GM03348 (cell line): ENCODE data around the gene IMP4.
"Not testable (repeated sequence)": the region's sequence is repeated elsewhere in the genome, so short reads cannot be mapped to it uniquely, and the experiment has no call there.

Experiments used
- DNase-seq: peaks from one replicate; pipeline ENCODE4 v3.0.0; 2012; ENCODE audit warnings: low spot score

The IMP4 gene, protein sequence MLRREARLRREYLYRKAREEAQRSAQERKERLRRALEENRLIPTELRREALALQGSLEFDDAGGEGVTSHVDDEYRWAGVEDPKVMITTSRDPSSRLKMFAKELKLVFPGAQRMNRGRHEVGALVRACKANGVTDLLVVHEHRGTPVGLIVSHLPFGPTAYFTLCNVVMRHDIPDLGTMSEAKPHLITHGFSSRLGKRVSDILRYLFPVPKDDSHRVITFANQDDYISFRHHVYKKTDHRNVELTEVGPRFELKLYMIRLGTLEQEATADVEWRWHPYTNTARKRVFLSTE

DNA sequence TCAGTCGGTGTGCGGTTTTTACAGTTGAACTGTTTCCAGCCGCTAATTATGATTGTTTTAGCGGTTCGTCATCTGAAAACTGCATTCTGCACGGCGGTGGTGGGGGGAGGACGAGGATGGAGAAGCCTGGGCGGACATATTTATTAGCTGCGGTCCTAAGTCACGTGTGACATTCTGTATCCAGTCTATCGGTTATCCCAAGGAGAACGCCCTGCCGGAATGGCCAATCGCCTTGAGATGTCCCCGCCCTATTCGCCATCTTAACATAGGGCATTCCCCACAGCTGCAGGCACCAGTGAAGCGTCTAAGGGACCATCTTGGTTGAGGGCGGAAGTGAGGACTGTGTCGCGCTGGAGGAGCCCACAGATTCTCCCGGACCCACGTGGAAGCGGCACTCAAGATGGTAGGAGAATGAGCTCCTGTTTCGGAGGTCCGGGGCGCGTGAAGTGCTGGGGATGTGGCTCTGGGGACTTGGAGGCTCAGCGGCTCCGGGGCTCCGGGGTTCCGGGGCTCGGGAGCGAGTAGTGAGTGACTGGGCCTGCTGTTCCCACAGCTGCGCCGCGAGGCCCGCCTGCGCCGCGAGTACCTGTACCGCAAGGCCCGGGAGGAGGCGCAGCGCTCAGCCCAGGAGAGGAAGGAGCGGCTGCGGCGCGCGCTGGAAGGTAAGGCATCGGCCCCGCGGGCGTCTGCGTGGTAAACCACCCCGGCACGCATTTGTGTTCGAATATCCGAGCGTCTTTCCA is at the start of gene IMP4:
Gene IMP4 (plus strand): TSS at position 365 of the 743 bp plus-strand sequence. CDS start 36 bp downstream, at position 401.
- peak; percentile 95 for DNase-seq

DNA sequence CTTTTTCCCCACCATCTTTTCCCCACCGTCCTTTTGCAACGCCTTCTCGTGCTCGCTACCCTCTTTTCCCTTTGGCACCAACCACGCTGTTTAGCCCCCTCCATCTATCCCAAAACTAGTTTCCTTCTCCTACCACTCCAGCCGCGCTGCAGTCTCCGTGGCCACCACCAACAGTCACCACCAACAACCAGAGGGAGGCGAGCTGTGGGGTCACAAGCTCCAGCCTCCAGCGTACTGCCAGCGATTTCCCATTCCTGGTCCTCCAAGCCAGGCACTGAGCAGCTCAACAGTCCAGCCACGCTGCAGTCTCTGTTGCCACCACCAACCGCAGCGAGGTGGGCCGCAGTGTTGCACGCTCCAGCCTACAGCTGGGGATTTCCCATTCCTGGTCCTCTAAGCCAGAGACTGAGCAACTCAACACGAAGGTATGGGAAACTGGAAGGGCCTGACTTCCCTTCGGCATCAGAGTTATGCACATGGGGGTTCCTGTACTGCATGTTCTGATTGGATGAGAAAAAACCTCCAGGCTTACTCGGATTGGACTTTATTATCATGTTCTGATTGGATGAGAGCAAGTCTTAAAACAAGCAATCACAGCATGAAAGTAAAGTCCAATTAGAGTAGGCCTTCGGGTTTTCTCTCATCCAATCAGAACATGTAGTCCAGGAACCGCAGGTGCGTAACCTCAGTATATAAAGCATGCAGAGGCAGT is 42.3 kb upstream of the IMP4 start:
- DNase-seq, result no peak

DNA sequence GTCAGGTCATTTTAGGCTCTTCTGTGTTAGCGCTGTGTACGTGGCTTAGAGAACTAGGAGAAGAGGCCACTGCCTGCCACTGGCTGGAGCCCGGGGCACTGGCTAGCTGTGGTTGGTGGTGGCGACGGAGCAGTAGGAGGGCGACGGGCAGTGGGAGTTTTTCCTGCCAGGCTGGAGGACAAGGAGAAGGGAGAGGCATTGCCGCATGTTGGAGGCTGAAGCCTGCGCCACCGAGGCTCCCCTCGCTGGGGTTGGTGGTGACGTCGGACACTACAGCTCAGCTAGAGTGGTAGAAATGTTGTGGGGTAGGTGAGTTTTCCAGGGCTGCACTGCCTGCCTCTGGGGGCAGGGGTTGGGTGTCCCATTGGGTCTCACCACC is 41.7 kb upstream of the IMP4 start:
- no peak for DNase-seq

- no peak for DNase-seq
Observed at GRCh38 chr2:130302164-130302886, 40.4 kb upstream of the IMP4 start.

GRCh38 chr2:130303169-130303568 is 39.5 kb upstream of the IMP4 start:
- DNase-seq, result no peak

DNA sequence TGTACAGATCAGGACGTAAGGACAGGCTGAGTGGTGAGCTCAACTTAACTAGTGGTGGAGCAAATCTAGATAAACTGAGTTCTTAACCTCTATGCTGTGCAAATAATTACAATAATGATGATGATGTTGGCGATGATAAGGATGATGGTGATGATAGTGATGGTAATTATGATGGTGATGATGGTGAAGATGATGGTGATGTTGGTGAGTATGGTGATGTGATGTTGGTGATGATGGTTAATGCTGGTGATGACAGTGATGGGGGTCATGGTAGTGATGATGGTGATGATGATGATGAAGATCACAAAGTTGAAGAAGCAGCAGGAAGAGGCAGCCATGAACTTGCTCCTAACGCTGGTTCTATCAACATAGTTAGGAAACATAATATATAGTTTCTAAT is 38.0 kb upstream of the IMP4 start:
- no peak for DNase-seq

GRCh38 chr2:130307850-130308249 is 34.8 kb upstream of the IMP4 start:
- DNase-seq, result no peak

DNA sequence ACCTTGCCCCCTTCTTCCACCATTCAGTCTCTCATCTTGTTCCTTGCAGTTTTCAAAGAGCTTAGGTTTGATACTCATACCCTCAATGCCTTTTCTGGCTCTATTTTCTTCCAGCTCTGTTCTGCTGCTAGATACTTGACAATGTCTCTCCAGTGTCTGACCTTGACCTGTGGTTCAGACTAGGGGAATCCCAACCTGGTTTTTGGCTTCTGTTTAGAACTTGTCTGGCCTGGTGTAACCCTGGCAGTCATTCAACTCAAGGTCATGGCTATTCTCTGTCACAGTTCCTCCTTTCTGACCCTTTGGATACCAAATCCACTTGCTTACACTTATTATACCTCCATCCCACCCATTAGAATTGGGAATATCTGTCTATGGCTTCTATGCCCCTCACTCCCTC is 31.8 kb upstream of the IMP4 start:
- no peak for DNase-seq

- DNase-seq, result no peak
Observed at GRCh38 chr2:130313812-130314334, 28.8 kb upstream of the IMP4 start.

- DNase-seq, result no peak
Observed at GRCh38 chr2:130314377-130314776, 28.3 kb upstream of the IMP4 start.

GRCh38 chr2:130316596-130316995 is 26.1 kb upstream of the IMP4 start:
- DNase-seq, result no peak

DNA sequence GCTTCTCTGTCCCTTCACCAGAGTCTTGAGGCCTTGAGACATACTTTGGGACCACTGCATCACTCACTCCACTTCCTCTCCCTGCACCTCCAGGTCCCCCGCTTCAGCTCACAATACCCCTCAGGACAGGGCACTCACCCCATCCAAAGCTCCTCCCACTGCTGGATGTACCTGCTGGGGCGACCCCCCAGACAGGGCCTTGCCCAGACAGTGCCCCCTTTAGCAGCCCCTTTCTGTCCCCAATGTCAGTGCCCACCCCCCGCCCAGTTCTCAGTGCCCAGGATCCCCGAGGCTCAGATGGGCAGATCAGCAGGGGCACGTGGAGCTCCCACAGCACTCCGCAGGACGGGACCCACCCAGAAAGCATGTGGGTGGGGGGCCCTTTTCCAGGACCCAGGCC is 23.8 kb upstream of the IMP4 start:
- DNase-seq, result no peak

DNA sequence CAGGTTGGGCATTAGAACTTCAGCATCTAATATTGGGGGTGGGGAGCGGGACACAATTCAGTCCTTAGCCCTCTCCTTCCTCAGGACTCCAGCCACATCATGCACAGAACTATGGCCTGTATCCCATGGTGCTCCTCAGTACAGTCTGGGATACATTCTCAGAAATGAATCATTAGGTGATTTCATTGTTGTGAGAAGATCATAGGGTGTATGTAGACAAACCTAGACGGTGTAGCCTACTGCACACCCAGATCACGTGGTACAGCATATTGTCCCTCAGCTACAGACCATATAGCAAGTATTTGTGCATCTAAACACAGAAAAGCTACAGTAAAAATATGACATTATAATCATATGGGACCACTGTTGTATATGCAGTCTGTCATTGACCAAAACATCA is 23.2 kb upstream of the IMP4 start:
- DNase-seq, result no peak

- DNase-seq, result no peak
Observed at GRCh38 chr2:130327703-130328527, 14.8 kb upstream of the IMP4 start.

GRCh38 chr2:130328710-130329109 is 14.0 kb upstream of the IMP4 start:
- DNase-seq, result no peak

- DNase-seq, result peak; percentile 91
Observed at GRCh38 chr2:130332271-130333073, 10.2 kb upstream of the IMP4 start.

GRCh38 chr2:130333253-130333652 is 9.4 kb upstream of the IMP4 start:
- DNase-seq, result not testable (repeated sequence)

- DNase-seq, result no peak
Observed at GRCh38 chr2:130334026-130334425, 8.7 kb upstream of the IMP4 start.

DNA sequence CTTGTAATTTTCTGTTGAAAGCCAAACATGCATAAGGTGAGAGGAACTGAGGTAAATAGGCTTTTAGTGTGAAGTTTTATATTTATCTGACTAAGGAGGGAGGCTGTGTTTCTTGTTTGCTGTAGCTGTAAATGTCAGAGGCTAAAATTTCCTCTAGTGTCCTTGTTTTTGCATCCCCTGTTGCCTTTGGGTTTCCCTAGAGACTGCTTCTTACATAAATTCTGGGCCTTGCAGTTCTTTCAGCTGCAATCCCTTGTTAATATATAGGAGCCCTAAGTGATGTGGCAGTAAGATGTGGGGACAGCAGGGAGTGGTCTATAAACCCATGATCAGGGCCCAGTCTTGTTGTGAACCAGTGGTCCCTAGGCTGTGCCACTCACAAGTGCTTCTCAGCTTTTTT is 7.5 kb upstream of the IMP4 start:
- no peak for DNase-seq

- no peak for DNase-seq
Observed at GRCh38 chr2:130336150-130336876, 6.4 kb upstream of the IMP4 start.
